Stimulated activated CD4-positive, alpha-beta T cell treated with anti-CD3 and anti-CD28 coated beads, TNF-alpha, amount 100 ng/mL, for 4 hours (primary cell): Measurements from ENCODE around the gene FKBP1B.
"Not testable (repeated sequence)": the region's sequence is repeated elsewhere in the genome, so short reads cannot be mapped to it uniquely, and the experiment has no call there.

Experiments used
- DNase-seq, 3 experiments: peaks; one replicate each; pipeline ENCODE4 v3.0.0-alpha.2; 2020; ENCODE audit warnings: low read depth in 3 of 3

Gene FKBP1B

GRCh38 chr2:24049485-24050021 lies at the start of gene FKBP1B:
FKBP1B (plus strand) TSS chr2:24049741; CDS start chr2:24049850, 109 bp downstream.
- DNase-seq, result peak in 1 of 3 experiments; percentile 19

GRCh38 chr2:24007693-24008092 lies 41.8 kb upstream of the FKBP1B start:
- no peak for DNase-seq

GRCh38 chr2:24008672-24009366 lies 40.7 kb upstream of the FKBP1B start:
- no peak for DNase-seq

- DNase-seq, result no peak
These were observed 40.2 kb upstream of the FKBP1B start for GRCh38 chr2:24009367-24009679.

GRCh38 chr2:24009680-24010476 lies 39.7 kb upstream of the FKBP1B start, which contains the start of gene MFSD2B:
MFSD2B (plus strand) TSS chr2:24010085; CDS start chr2:24010097, 12 bp downstream.
- no peak for DNase-seq

GRCh38 chr2:24010477-24011249 lies 38.9 kb upstream of the FKBP1B start:
- DNase-seq, result no peak

- no peak for DNase-seq
These were observed 38.1 kb upstream of the FKBP1B start for GRCh38 chr2:24011250-24012104.

- DNase-seq, result no peak
These were observed 36.9 kb upstream of the FKBP1B start for GRCh38 chr2:24012521-24013188.

- DNase-seq, result not testable (repeated sequence)
These were observed 34.6 kb upstream of the FKBP1B start for GRCh38 chr2:24014902-24015301.

- DNase-seq, result no peak
These were observed 33.8 kb upstream of the FKBP1B start for GRCh38 chr2:24015562-24016375.

- DNase-seq, result no peak
These were observed 33.2 kb upstream of the FKBP1B start for GRCh38 chr2:24016376-24016761.

- DNase-seq, result no peak
These were observed 32.5 kb upstream of the FKBP1B start for GRCh38 chr2:24016853-24017703.

- no peak for DNase-seq
These were observed 31.8 kb upstream of the FKBP1B start for GRCh38 chr2:24017711-24018110.

- no peak for DNase-seq
These were observed 31.3 kb upstream of the FKBP1B start for GRCh38 chr2:24018241-24018640.

GRCh38 chr2:24019729-24020128 lies 29.8 kb upstream of the FKBP1B start:
- no peak for DNase-seq

GRCh38 chr2:24020244-24020643 lies 29.3 kb upstream of the FKBP1B start:
- no peak for DNase-seq

GRCh38 chr2:24021122-24021998 lies 28.2 kb upstream of the FKBP1B start:
- no peak for DNase-seq
